HG02759 (cell line): ENCODE data around the gene COX7A2.
A peak's percentile ranks its signal among the peaks of the same experiment; 100 is the strongest.

Experiments used
- ATAC-seq: cut with Tn5 transposase; IDR thresholded peaks from one replicate; pipeline ENCODE4 v1.9.1; 2021; ENCODE audit warnings: mild to moderate bottlenecking, moderate library complexity; ENCODE audit not compliant: unreplicated experiment

Gene COX7A2

DNA sequence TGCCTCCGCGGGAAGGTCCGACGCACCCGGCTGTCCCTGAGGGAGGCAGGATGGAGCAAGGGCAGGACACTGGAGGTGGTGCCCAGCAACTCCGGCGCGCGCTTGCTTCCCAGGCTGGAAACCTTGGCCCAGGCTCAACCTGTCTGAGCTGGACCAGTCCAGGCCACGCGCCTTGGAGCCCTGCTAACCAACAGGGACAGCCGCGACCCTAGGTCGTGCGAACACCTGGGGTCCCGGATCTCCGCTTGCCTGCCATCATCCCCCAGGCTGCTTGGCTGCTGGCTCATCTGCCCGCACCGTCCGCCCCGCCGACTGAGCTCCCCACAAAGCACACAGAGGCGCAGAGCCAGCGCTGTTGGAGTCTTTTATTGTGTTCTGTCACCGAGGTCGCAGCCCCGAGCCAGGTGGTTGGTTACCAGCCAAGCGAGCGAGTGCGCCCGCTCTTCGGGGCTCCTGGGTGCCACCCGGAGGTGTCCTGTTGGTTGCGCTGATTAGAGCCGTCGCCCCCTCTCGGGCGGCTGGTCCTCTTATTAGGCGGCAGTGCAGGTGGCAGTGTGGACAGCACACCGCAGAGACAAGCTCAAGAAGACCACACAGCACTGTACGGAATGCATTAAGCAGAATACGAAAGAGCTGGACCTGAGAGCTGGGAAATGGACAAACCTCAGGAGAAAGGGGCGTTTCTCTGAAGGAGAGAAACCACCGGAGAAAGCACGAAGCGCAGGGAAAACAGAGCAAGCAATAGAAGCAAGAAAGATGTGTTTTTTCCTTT lies 41.5 kb downstream of the COX7A2 start:
- ATAC-seq = peak; percentile 38

DNA sequence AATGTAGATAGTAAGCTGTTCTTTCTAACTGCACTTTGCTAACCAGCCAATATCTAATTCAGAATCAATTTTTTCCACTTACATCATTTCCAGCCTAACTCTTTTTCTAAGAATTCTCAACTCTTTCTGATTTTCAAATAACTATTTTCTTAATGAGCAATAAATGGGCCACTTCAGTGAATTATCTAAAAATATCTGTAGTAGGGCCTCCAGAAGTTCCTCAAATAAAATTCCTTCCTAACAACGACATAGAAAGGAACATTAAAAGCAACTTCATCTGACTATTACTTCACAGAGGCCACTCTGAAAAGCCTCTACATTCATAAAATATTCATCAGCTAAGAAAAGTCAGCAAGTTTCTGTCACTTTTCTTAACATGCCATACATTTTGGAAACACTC lies 42.6 kb downstream of the COX7A2 start:
- no peak for ATAC-seq

DNA sequence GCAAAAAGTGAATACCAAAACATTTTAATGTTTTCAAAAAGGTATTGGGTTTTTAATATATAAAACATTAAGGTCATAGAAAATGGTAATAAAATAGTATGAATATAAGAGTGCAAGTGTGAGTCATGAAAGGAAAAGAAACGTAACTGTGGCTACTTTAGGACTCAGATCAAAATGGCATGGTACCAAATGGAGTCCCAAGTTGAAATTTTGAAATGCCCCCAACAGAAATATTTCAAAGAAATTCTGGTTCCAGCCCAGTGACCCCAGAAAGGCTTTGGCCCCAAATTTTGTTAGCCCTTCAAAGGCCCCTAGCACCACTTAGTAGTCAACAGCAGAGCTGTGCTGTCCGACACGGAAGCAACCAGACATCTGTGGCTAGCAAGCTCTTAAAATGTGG lies 43.7 kb downstream of the COX7A2 start:
- no peak for ATAC-seq

DNA sequence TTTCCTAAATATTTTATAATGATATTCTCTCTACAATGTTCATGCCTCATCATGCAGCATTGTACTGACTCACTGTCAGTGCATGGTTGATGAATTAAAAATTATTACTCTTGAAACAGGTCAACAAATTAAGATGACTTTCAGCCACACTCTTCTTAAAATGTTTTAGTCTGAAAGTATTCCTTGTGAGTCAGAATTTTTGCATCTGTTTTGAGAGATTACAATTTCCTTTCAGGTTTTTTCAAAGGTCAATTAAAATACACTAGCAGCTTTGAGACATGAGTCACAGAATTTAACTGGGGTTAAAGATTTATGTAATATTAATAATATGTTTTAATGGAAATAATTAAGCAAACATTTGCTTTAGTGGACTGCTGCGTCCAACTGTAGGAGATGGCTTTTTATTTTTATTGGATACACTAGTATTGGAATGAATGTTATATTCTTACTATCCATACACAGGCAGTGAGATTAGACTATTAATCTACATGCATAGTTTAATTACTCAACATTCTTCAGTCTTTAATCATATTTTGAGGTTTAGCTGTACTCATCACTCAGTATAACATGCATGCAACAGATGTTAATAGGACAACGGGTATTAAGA lies 47.4 kb downstream of the COX7A2 start:
- ATAC-seq = no peak

DNA sequence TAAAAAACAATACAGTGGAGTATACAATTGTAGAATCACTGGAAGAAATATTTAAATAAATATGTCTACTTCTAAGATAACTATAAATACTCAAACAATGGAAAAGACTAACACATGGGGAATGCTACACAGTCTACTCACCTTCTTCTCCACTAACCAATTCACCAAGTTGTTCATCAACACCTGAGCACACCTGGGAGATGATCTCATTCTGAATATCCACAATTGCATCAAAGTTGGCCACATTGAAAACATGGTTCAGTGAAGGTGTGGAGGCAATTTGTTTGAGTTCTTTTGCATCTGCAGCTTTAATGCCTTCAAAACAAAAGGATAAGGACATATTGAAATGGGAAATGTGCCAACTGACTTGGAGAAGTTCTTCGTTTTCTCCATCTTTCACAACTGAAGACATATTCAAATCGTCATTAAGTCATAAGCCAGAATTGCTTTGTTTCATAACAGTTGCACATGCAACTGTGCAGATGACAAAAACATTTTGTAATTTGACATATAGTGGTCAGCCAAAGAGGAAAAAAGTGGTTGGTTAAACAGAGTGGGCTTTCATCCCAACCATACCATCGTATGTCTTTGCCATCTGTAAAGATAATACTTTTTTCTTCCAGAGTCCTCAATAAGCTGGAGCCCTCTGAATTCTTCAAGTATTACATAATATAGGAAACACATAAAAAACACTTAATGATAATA lies 55.2 kb downstream of the COX7A2 start:
- ATAC-seq = no peak
